ENCODE results near the gene CLPX. TPM values are rescaled to one million over a fixed set of nuclear protein-coding genes. Genes with fewer than 3 reads are reported as not detected.

Gene CLPX
- polyA plus RNA-seq, 1 experiment = 13.3 TPM

- Histone ChIP-seq H3K36me3 (ENCODE audit: control insufficient read depth, insufficient read depth, low read length) (peaks cover 4% of the 10 kb centered on the region), H3K4me3 (ENCODE audit: low read depth, low read length) (no peak overlapping the region), H3K27me3 (ENCODE audit: control insufficient read depth, insufficient read depth, low read length) (no peaks in the 10 kb centered on the region)
- POLR2A ChIA-PET = no interaction called here
- CTCF ChIA-PET = interaction anchor here (1.0 kb wide), 1 partner anchor 13 kb away, joined by 3 read pairs; no protein-coding TSS in a partner anchor
- DNase-seq (ENCODE audit: low read depth) = no peak
- TF ChIP-seq CTCF (IDR thresholded peaks at IDR 0.05; ENCODE audit: insufficient read depth, low read depth, low read length) = no peak
These were observed 21.0 kb downstream of the CLPX start for GRCh38 chr15:65164139-65164538.

GRCh38 chr15:65163041-65163440 is 22.1 kb downstream of the CLPX start:
- TF ChIP-seq CTCF (IDR thresholded peaks at IDR 0.05; ENCODE audit: insufficient read depth, low read depth, low read length) = no peak
- no peak for DNase-seq (ENCODE audit: low read depth)
- Histone ChIP-seq H3K27me3 (ENCODE audit: control insufficient read depth, insufficient read depth, low read length) (no peaks in the 10 kb centered on the region), H3K36me3 (ENCODE audit: control insufficient read depth, insufficient read depth, low read length) (peaks cover 4% of the 10 kb centered on the region), H3K4me3 (ENCODE audit: low read depth, low read length) (no peak overlapping the region)
- ChIA-PET CTCF (no interaction called here), POLR2A (no interaction called here)

- DNase-seq (ENCODE audit: low read depth) = no peak
- Histone ChIP-seq H3K27me3 (ENCODE audit: control insufficient read depth, insufficient read depth, low read length) (no peaks in the 10 kb centered on the region), H3K4me3 (ENCODE audit: low read depth, low read length) (no peak overlapping the region), H3K36me3 (ENCODE audit: control insufficient read depth, insufficient read depth, low read length) (peaks cover 3% of the 10 kb centered on the region)
- ChIA-PET POLR2A (no interaction called here), CTCF (no interaction called here)
- no peak for TF ChIP-seq CTCF (IDR thresholded peaks at IDR 0.05; ENCODE audit: insufficient read depth, low read depth, low read length)
These were observed 28.4 kb downstream of the CLPX start for GRCh38 chr15:65156692-65157091.

- Histone ChIP-seq H3K36me3 (ENCODE audit: control insufficient read depth, insufficient read depth, low read length) (peaks cover 3% of the 10 kb centered on the region), H3K4me3 (ENCODE audit: low read depth, low read length) (no peak overlapping the region), H3K27me3 (ENCODE audit: control insufficient read depth, insufficient read depth, low read length) (no peaks in the 10 kb centered on the region)
- no peak for TF ChIP-seq CTCF (IDR thresholded peaks at IDR 0.05; ENCODE audit: insufficient read depth, low read depth, low read length)
- POLR2A ChIA-PET = no interaction called here
- DNase-seq (ENCODE audit: low read depth) = no peak
- CTCF ChIA-PET = no interaction called here
These were observed 30.4 kb downstream of the CLPX start for GRCh38 chr15:65154720-65155119.

DNA sequence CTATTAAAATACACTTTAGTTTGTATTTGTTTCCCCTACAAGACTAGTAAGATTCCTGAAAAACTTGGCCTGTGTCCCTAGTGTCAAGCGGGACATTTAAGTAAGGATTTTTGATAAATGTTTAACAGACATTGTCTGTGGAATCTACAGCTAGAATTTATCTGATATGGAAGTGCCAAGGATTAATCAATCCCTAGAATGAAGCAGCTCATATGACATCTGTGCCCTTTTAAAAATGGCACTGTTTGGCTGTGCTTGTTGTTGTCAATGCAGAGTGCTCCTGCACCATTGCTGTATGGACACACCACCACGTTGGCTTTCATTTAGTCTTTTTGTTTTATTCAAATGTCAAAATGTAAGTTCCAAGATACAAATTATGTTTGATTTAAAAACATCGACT is 37.2 kb downstream of the CLPX start:
- CTCF ChIA-PET = interaction anchor here (0.7 to 1.2 kb wide), 3 partner anchors 8 to 19 kb away, joined by 3 to 4 read pairs (median 4); no protein-coding TSS in a partner anchor
- H3K27me3 ChIP-seq (ENCODE audit: control insufficient read depth, insufficient read depth, low read length) = no peaks in the 10 kb centered on the region
- H3K4me3 ChIP-seq (ENCODE audit: low read depth, low read length) = no peak overlapping the region
- TF ChIP-seq CTCF (IDR thresholded peaks at IDR 0.05; ENCODE audit: insufficient read depth, low read depth, low read length) = no peak
- POLR2A ChIA-PET = no interaction called here
- H3K36me3 ChIP-seq (ENCODE audit: control insufficient read depth, insufficient read depth, low read length) = peaks cover 3% of the 10 kb centered on the region
- DNase-seq (ENCODE audit: low read depth) = no peak

Data from BJ (cell line).